ENCODE data around the gene PAX5.

PAX5 gene

GRCh38 chr9:36891341-36891811 lies 142.7 kb downstream of the PAX5 start:
- no peaks in the 10 kb centered on the region for H3K36me3 ChIP-seq (ENCODE audit: control insufficient read depth in 2 of 2, insufficient read depth in 2 of 2, low read length in 2 of 2)
- no peak overlapping the region for H3K27ac ChIP-seq (ENCODE audit: low read length)
- H3K27me3 ChIP-seq (ENCODE audit: control insufficient read depth in 1 of 2, insufficient read depth in 2 of 2, low read length in 2 of 2): peaks cover 2 to 9% of the 10 kb centered on the region in 2 donors
- no peaks in the 10 kb centered on the region for H3K9me3 ChIP-seq (ENCODE audit: control insufficient read depth in 2 of 2, low read length in 2 of 2)
- no peak overlapping the region for H3K9ac ChIP-seq (ENCODE audit: low read length in 2 of 2)
- no peak overlapping the region for H3K4me3 ChIP-seq (ENCODE audit: low read length in 2 of 2)
- no peaks in the 10 kb centered on the region for H3K4me1 ChIP-seq (ENCODE audit: control insufficient read depth, insufficient read depth, low read length)

- no peaks in the 10 kb centered on the region for H3K4me1 ChIP-seq (ENCODE audit: control insufficient read depth, insufficient read depth, low read length)
Measured at GRCh38 chr9:36889844-36890243, 144.2 kb downstream of the PAX5 start.

GRCh38 chr9:36888551-36888950 lies 145.5 kb downstream of the PAX5 start:
- no peaks in the 10 kb centered on the region for H3K9me3 ChIP-seq (ENCODE audit: control insufficient read depth in 2 of 2, low read length in 2 of 2)
- no peaks in the 10 kb centered on the region for H3K4me1 ChIP-seq (ENCODE audit: control insufficient read depth, insufficient read depth, low read length)
- H3K36me3 ChIP-seq (ENCODE audit: control insufficient read depth in 2 of 2, insufficient read depth in 2 of 2, low read length in 2 of 2): no peaks in the 10 kb centered on the region
- no peak overlapping the region for H3K4me3 ChIP-seq (ENCODE audit: low read length in 2 of 2)
- no peak overlapping the region for H3K27ac ChIP-seq (ENCODE audit: low read length)
- H3K27me3 ChIP-seq (ENCODE audit: control insufficient read depth in 1 of 2, insufficient read depth in 2 of 2, low read length in 2 of 2): peaks cover 2 to 9% of the 10 kb centered on the region in 2 donors
- no peak overlapping the region for H3K9ac ChIP-seq (ENCODE audit: low read length in 2 of 2)

More at GRCh38 chr9:36889844-36890243, 144.2 kb downstream of the PAX5 start:
- H3K9me3 ChIP-seq (ENCODE audit: control insufficient read depth in 2 of 2, low read length in 2 of 2): no peaks in the 10 kb centered on the region
- no peaks in the 10 kb centered on the region for H3K36me3 ChIP-seq (ENCODE audit: control insufficient read depth in 2 of 2, insufficient read depth in 2 of 2, low read length in 2 of 2)
- H3K27me3 ChIP-seq (ENCODE audit: control insufficient read depth in 1 of 2, insufficient read depth in 2 of 2, low read length in 2 of 2): peaks cover 2 to 9% of the 10 kb centered on the region in 2 donors
- no peak overlapping the region for H3K9ac ChIP-seq (ENCODE audit: low read length in 2 of 2)
- no peak overlapping the region for H3K4me3 ChIP-seq (ENCODE audit: low read length in 2 of 2)
- H3K27ac ChIP-seq (ENCODE audit: low read length): no peak overlapping the region

GRCh38 chr9:36884721-36885120 lies 149.3 kb downstream of the PAX5 start:
- Histone ChIP-seq H3K9ac (ENCODE audit: low read length in 2 of 2) (no peak overlapping the region), H3K4me3 (ENCODE audit: low read length in 2 of 2) (no peak overlapping the region), H3K9me3 (ENCODE audit: control insufficient read depth in 2 of 2, low read length in 2 of 2) (no peaks in the 10 kb centered on the region), H3K27ac (ENCODE audit: low read length) (no peak overlapping the region), H3K36me3 (ENCODE audit: control insufficient read depth in 2 of 2, insufficient read depth in 2 of 2, low read length in 2 of 2) (no peaks in the 10 kb centered on the region), H3K4me1 (ENCODE audit: control insufficient read depth, insufficient read depth, low read length) (no peaks in the 10 kb centered on the region), H3K27me3 (ENCODE audit: control insufficient read depth in 1 of 2, insufficient read depth in 2 of 2, low read length in 2 of 2) (peaks cover 0 to 9% of the 10 kb centered on the region in 2 donors)

GRCh38 chr9:36882594-36882993 lies 151.5 kb downstream of the PAX5 start:
- Histone ChIP-seq H3K9ac (ENCODE audit: low read length in 2 of 2) (no peak overlapping the region), H3K9me3 (ENCODE audit: control insufficient read depth in 2 of 2, low read length in 2 of 2) (no peaks in the 10 kb centered on the region), H3K36me3 (ENCODE audit: control insufficient read depth in 2 of 2, insufficient read depth in 2 of 2, low read length in 2 of 2) (no peaks in the 10 kb centered on the region), H3K4me1 (ENCODE audit: control insufficient read depth, insufficient read depth, low read length) (no peaks in the 10 kb centered on the region), H3K4me3 (ENCODE audit: low read length in 2 of 2) (no peak overlapping the region), H3K27me3 (ENCODE audit: control insufficient read depth in 1 of 2, insufficient read depth in 2 of 2, low read length in 2 of 2) (peaks cover 3 to 10% of the 10 kb centered on the region in 2 donors), H3K27ac (ENCODE audit: low read length) (no peak overlapping the region)

- Histone ChIP-seq H3K9me3 (ENCODE audit: control insufficient read depth in 2 of 2, low read length in 2 of 2) (no peaks in the 10 kb centered on the region), H3K27me3 (ENCODE audit: control insufficient read depth in 1 of 2, insufficient read depth in 2 of 2, low read length in 2 of 2) (peaks cover 3 to 12% of the 10 kb centered on the region in 2 donors), H3K4me3 (ENCODE audit: low read length in 2 of 2) (no peak overlapping the region), H3K4me1 (ENCODE audit: control insufficient read depth, insufficient read depth, low read length) (no peaks in the 10 kb centered on the region), H3K9ac (ENCODE audit: low read length in 2 of 2) (no peak overlapping the region), H3K27ac (ENCODE audit: low read length) (no peak overlapping the region), H3K36me3 (ENCODE audit: control insufficient read depth in 2 of 2, insufficient read depth in 2 of 2, low read length in 2 of 2) (no peaks in the 10 kb centered on the region)
Measured at GRCh38 chr9:36881743-36882441, 152.2 kb downstream of the PAX5 start.

GRCh38 chr9:36881316-36881715 lies 152.8 kb downstream of the PAX5 start:
- Histone ChIP-seq H3K9me3 (ENCODE audit: control insufficient read depth in 2 of 2, low read length in 2 of 2) (no peaks in the 10 kb centered on the region), H3K4me1 (ENCODE audit: control insufficient read depth, insufficient read depth, low read length) (no peaks in the 10 kb centered on the region), H3K9ac (ENCODE audit: low read length in 2 of 2) (no peak overlapping the region), H3K36me3 (ENCODE audit: control insufficient read depth in 2 of 2, insufficient read depth in 2 of 2, low read length in 2 of 2) (no peaks in the 10 kb centered on the region), H3K27me3 (ENCODE audit: control insufficient read depth in 1 of 2, insufficient read depth in 2 of 2, low read length in 2 of 2) (peaks cover 3 to 12% of the 10 kb centered on the region in 2 donors), H3K27ac (ENCODE audit: low read length) (no peak overlapping the region), H3K4me3 (ENCODE audit: low read length in 2 of 2) (no peak overlapping the region)

- peaks cover 3 to 15% of the 10 kb centered on the region in 2 donors for H3K27me3 ChIP-seq (ENCODE audit: control insufficient read depth in 1 of 2, insufficient read depth in 2 of 2, low read length in 2 of 2)
- no peaks in the 10 kb centered on the region for H3K36me3 ChIP-seq (ENCODE audit: control insufficient read depth in 2 of 2, insufficient read depth in 2 of 2, low read length in 2 of 2)
- H3K27ac ChIP-seq (ENCODE audit: low read length): no peak overlapping the region
- no peak overlapping the region for H3K9ac ChIP-seq (ENCODE audit: low read length in 2 of 2)
- no peaks in the 10 kb centered on the region for H3K9me3 ChIP-seq (ENCODE audit: control insufficient read depth in 2 of 2, low read length in 2 of 2)
- no peak overlapping the region for H3K4me3 ChIP-seq (ENCODE audit: low read length in 2 of 2)
- no peaks in the 10 kb centered on the region for H3K4me1 ChIP-seq (ENCODE audit: control insufficient read depth, insufficient read depth, low read length)
Measured at GRCh38 chr9:36880075-36880474, 154.0 kb downstream of the PAX5 start.

- H3K9me3 ChIP-seq (ENCODE audit: control insufficient read depth in 2 of 2, low read length in 2 of 2): no peaks in the 10 kb centered on the region
- H3K4me3 ChIP-seq (ENCODE audit: low read length in 2 of 2): no peak overlapping the region
- no peak overlapping the region for H3K27ac ChIP-seq (ENCODE audit: low read length)
- no peaks in the 10 kb centered on the region for H3K36me3 ChIP-seq (ENCODE audit: control insufficient read depth in 2 of 2, insufficient read depth in 2 of 2, low read length in 2 of 2)
- H3K9ac ChIP-seq (ENCODE audit: low read length in 2 of 2): no peak overlapping the region
- H3K27me3 ChIP-seq (ENCODE audit: control insufficient read depth in 1 of 2, insufficient read depth in 2 of 2, low read length in 2 of 2): peaks cover 3 to 13% of the 10 kb centered on the region in 2 donors
- H3K4me1 ChIP-seq (ENCODE audit: control insufficient read depth, insufficient read depth, low read length): no peaks in the 10 kb centered on the region
Measured at GRCh38 chr9:36878986-36879982, 154.8 kb downstream of the PAX5 start.

- Histone ChIP-seq H3K27ac (ENCODE audit: low read length) (no peak overlapping the region), H3K27me3 (ENCODE audit: control insufficient read depth in 1 of 2, insufficient read depth in 2 of 2, low read length in 2 of 2) (peaks cover 3 to 12% of the 10 kb centered on the region in 2 donors), H3K4me1 (ENCODE audit: control insufficient read depth, insufficient read depth, low read length) (no peaks in the 10 kb centered on the region), H3K4me3 (ENCODE audit: low read length in 2 of 2) (no peak overlapping the region), H3K9ac (ENCODE audit: low read length in 2 of 2) (no peak overlapping the region), H3K36me3 (ENCODE audit: control insufficient read depth in 2 of 2, insufficient read depth in 2 of 2, low read length in 2 of 2) (no peaks in the 10 kb centered on the region), H3K9me3 (ENCODE audit: control insufficient read depth in 2 of 2, low read length in 2 of 2) (no peaks in the 10 kb centered on the region)
Measured at GRCh38 chr9:36877239-36877638, 156.8 kb downstream of the PAX5 start.
